Neural progenitor cell (in vitro differentiated cells): ENCODE measurements around the gene CSGALNACT2. TPM values are rescaled to one million over a fixed set of nuclear protein-coding genes. Genes with fewer than 3 reads are reported as not detected.

Source experiments
- DNase-seq: peaks from one replicate; pipeline ENCODE4 v3.0.0-alpha.2; 2016; ENCODE audit warnings: low spot score
- H2AFZ ChIP-seq: fragments of 200-600 bp; sonication (generic); replicated peaks from 2 replicates; pipeline ENCODE4 v1.6.1; 2016; ENCODE audit warnings: antibody characterized with exemption
- H3F3A ChIP-seq: fragments of 200-600 bp; sonication (generic); 2 replicates; pipeline ENCODE4 v1.6.1; 2016; ENCODE audit warnings: antibody characterized with exemption, low read depth
- H3K27ac ChIP-seq: fragments of 200-600 bp; sonication (generic); 2 replicates; pipeline ENCODE4 v1.5.1; 2016; ENCODE audit warnings: mild to moderate bottlenecking
- H3K27me3 ChIP-seq: fragments of 200-600 bp; sonication (generic); 2 replicates; pipeline ENCODE4 v1.6.1; 2016; ENCODE audit warnings: mild to moderate bottlenecking, moderate library complexity
- H3K36me3 ChIP-seq: fragments of 200-600 bp; sonication (generic); 2 replicates; pipeline ENCODE4 v1.5.1; 2016
- H3K4me1 ChIP-seq: fragments of 200-600 bp; sonication (generic); 2 replicates; pipeline ENCODE4 v1.6.1; 2016; ENCODE audit warnings: mixed run types
- H3K4me2 ChIP-seq: fragments of 200-600 bp; sonication (generic); 2 replicates; pipeline ENCODE4 v1.6.1; 2016
- H3K4me3 ChIP-seq: fragments of 200-600 bp; sonication (generic); 2 replicates; pipeline ENCODE4 v1.5.1; 2016
- H3K79me2 ChIP-seq: fragments of 200-600 bp; sonication (generic); 2 replicates; pipeline ENCODE4 v1.6.1; 2016; ENCODE audit warnings: low read depth
- H3K9ac ChIP-seq: fragments of 200-600 bp; sonication (generic); 2 replicates; pipeline ENCODE4 v1.6.1; 2016
- H3K9me3 ChIP-seq: fragments of 200-600 bp; sonication (generic); 2 replicates; pipeline ENCODE4 v1.5.1; 2016; ENCODE audit warnings: low read depth
- H4K20me1 ChIP-seq: fragments of 200-600 bp; sonication (generic); 2 replicates; pipeline ENCODE4 v1.6.1; 2016; ENCODE audit warnings: low read depth
- H3K27ac Mint-ChIP-seq: 3 replicates; pipeline ENCODE4 v1.8.0; 2021; ENCODE audit warnings: mixed read lengths
- H3K27me3 Mint-ChIP-seq: 2 replicates; pipeline ENCODE4 v1.8.0; 2022; ENCODE audit warnings: low read depth, mild to moderate bottlenecking, inconsistent platforms, moderate library complexity, mixed read lengths; ENCODE audit not compliant: insufficient read depth
- H3K36me3 Mint-ChIP-seq: 3 replicates; pipeline ENCODE4 v1.8.0; 2021; ENCODE audit warnings: mixed read lengths
- H3K4me1 Mint-ChIP-seq: 3 replicates; pipeline ENCODE4 v1.8.0; 2021; ENCODE audit warnings: mixed read lengths
- H3K4me3 Mint-ChIP-seq: 3 replicates; pipeline ENCODE4 v1.8.0; 2021; ENCODE audit warnings: mild to moderate bottlenecking, moderate library complexity, mixed read lengths
- H3K9me3 Mint-ChIP-seq: 3 replicates; pipeline ENCODE4 v1.8.0; 2020; ENCODE audit warnings: mixed read lengths
- CTCF ChIP-seq: fragments of 200-600 bp; sonication (generic); IDR thresholded peaks from 2 replicates; pipeline ENCODE4 v1.5.1; 2017; ENCODE audit warnings: antibody characterized with exemption, mild to moderate bottlenecking
- EZH2 ChIP-seq: fragments of 200-600 bp; sonication (generic); IDR thresholded peaks from 2 replicates; pipeline ENCODE4 v1.6.1; 2017; ENCODE audit warnings: antibody characterized with exemption, mild to moderate bottlenecking, moderate library complexity
- EZH2phosphoT487 ChIP-seq: fragments of 200-600 bp; sonication (generic); IDR thresholded peaks from 2 replicates; pipeline ENCODE4 v1.6.1; 2017; ENCODE audit warnings: antibody characterized with exemption
- total RNA-seq: library from RNA; depleted of rRNA; stranded (reverse); fragments of >200 nt; gene quantifications from 2 replicates; pipeline ENCODE4 v1.2.3, GENCODE V29; 2015; ENCODE audit warnings: low replicate concordance

Gene CSGALNACT2
- total RNA-seq, 1 donor from 2014 or later = 9.3 TPM

DNA sequence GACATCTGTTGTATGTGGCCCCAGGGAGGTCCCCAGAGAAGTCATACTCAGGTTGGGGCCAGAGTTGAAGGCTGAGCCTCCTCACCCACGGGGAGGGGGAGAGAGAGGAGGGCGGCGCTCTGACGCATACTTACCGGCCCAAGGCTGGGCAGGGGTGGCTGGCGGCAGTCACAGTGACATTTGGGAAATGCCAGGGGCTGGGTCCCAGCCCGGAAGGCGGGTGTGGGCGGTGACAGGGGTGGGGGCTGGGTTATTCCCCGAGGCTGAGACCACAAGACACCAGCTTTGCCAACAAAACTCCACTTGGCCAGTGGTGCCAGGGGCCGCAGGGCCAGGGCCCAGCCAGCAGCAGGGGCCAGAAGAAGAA lies 87.5 kb downstream of the CSGALNACT2 start:
- Histone ChIP-seq H4K20me1 (peaks cover 9% of the 10 kb centered on the region), H3K4me1 (peaks cover 5% of the 10 kb centered on the region), H3F3A (no peaks in the 10 kb centered on the region), H3K27me3 (peaks cover 43% of the 10 kb centered on the region), H2AFZ (no peak overlapping the region), H3K36me3 (no peaks in the 10 kb centered on the region), H3K4me3 (no peak overlapping the region), H3K27ac (no peak overlapping the region), H3K9me3 (no peaks in the 10 kb centered on the region), H3K4me2 (no peak overlapping the region), H3K9ac (no peak overlapping the region), H3K79me2 (no peaks in the 10 kb centered on the region)
- Mint-ChIP-seq H3K9me3 (no peaks in the 10 kb centered on the region), H3K4me1 (peaks cover 5% of the 10 kb centered on the region), H3K36me3 (no peaks in the 10 kb centered on the region), H3K27ac (no peak overlapping the region), H3K4me3 (no peak overlapping the region), H3K27me3 (peaks cover 29% of the 10 kb centered on the region)
- DNase-seq = no peak
- no peak for TF ChIP-seq EZH2
- no peak for TF ChIP-seq CTCF
- TF ChIP-seq EZH2phosphoT487 = no peak

GRCh38 chr10:43226441-43226840 lies 88.2 kb downstream of the CSGALNACT2 start:
- Histone ChIP-seq H3K27me3 (peaks cover 50% of the 10 kb centered on the region), H2AFZ (no peak overlapping the region), H3K27ac (no peak overlapping the region), H3K79me2 (no peaks in the 10 kb centered on the region), H3K9ac (no peak overlapping the region), H4K20me1 (peaks cover 9% of the 10 kb centered on the region), H3K4me3 (no peak overlapping the region), H3K4me2 (no peak overlapping the region), H3K36me3 (no peaks in the 10 kb centered on the region), H3K9me3 (no peaks in the 10 kb centered on the region), H3F3A (no peaks in the 10 kb centered on the region), H3K4me1 (peaks cover 5% of the 10 kb centered on the region)
- Mint-ChIP-seq H3K4me1 (peaks cover 5% of the 10 kb centered on the region), H3K36me3 (no peaks in the 10 kb centered on the region), H3K9me3 (no peaks in the 10 kb centered on the region), H3K27me3 (peaks cover 35% of the 10 kb centered on the region), H3K4me3 (peak overlapping the region; percentile 12), H3K27ac (peak overlapping the region; percentile 23)
- no peak for DNase-seq
- TF ChIP-seq EZH2 (no peak), CTCF (no peak), EZH2phosphoT487 (no peak)

GRCh38 chr10:43226851-43227845 lies 88.9 kb downstream of the CSGALNACT2 start:
- no peak for DNase-seq
- no peak overlapping the region for H3K27ac ChIP-seq
- H2AFZ ChIP-seq = no peak overlapping the region
- peaks cover 9% of the 10 kb centered on the region for H4K20me1 ChIP-seq
- Mint-ChIP-seq H3K4me3 (peak overlapping the region; percentile 12), H3K9me3 (no peaks in the 10 kb centered on the region), H3K4me1 (peaks cover under 1% of the 10 kb centered on the region), H3K27ac (peak overlapping the region; percentile 23), H3K27me3 (peaks cover 38% of the 10 kb centered on the region), H3K36me3 (no peaks in the 10 kb centered on the region)
- no peak overlapping the region for H3K9ac ChIP-seq
- peaks cover 5% of the 10 kb centered on the region for H3K4me1 ChIP-seq
- TF ChIP-seq EZH2 (no peak), EZH2phosphoT487 (no peak), CTCF (no peak)
- no peak overlapping the region for H3K4me2 ChIP-seq
- no peak overlapping the region for H3K4me3 ChIP-seq
- H3F3A ChIP-seq = no peaks in the 10 kb centered on the region
- no peaks in the 10 kb centered on the region for H3K9me3 ChIP-seq
- no peaks in the 10 kb centered on the region for H3K79me2 ChIP-seq
- H3K27me3 ChIP-seq = peaks cover 57% of the 10 kb centered on the region
- H3K36me3 ChIP-seq = no peaks in the 10 kb centered on the region
